SHP77 treated with DMSO at 0.1 percent for 48 hours (cell line): ENCODE results near the gene NEUROG2.
"Not testable (repeated sequence)": the region's sequence is repeated elsewhere in the genome, so short reads cannot be mapped to it uniquely, and the experiment has no call there.

ENCODE experiments used
- DNase-seq: peaks from one replicate; lab custom pipeline; 2025; lab: John Stamatoyannopoulos, UW

NEUROG2 gene

DNA sequence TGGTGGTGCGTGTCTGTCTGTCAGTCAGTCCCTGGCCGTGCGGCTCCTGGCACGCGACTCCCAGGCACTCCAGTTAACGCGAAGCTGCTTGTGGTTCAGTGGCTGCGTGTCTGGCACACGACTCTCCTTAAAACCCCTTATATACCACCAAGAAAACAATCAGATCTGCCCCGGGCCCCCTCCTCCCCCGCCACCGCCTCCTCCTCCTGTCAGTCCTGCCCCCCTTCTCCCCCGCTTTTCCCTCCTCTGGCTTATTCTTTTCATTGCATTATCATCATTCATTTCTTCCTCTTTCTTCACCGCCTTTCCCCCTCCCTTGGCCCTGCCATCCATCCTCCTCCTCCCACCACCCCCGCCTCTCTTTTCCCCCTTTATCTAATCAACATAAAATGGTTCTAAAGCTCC lies at the start of gene NEUROG2:
NEUROG2 (minus strand) TSS at position 115 of the 405 bp plus-strand sequence. CDS start 705 bp downstream, outside the sequence.
- DNase-seq = no peak

DNA sequence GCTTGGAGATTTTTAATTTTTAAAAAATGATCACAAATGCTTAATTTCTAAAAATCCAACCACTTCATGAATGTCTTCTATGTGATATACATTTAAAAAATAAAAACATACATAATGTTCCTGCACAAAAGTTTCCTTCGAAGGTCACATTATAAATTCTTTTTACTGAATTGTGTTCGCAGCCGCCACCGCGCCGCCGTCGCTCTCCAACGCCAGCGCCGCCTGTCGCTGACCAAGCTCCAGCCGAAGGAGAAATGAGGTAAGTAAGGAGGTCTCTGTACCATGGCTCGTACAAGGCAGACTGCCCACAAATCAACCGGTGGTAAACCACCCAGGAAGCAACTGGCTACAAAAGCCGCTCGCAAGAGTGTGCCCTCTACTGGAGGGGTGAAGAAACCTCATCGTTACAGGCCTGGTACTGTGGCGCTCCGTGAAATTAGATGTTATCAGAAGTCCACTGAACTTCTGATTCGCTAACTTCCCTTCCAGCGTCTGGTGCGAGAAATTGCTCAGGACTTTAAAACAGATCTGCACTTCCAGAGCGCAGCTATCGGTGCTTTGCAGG lies 48.8 kb upstream of the NEUROG2 start:
- DNase-seq = no peak

DNA sequence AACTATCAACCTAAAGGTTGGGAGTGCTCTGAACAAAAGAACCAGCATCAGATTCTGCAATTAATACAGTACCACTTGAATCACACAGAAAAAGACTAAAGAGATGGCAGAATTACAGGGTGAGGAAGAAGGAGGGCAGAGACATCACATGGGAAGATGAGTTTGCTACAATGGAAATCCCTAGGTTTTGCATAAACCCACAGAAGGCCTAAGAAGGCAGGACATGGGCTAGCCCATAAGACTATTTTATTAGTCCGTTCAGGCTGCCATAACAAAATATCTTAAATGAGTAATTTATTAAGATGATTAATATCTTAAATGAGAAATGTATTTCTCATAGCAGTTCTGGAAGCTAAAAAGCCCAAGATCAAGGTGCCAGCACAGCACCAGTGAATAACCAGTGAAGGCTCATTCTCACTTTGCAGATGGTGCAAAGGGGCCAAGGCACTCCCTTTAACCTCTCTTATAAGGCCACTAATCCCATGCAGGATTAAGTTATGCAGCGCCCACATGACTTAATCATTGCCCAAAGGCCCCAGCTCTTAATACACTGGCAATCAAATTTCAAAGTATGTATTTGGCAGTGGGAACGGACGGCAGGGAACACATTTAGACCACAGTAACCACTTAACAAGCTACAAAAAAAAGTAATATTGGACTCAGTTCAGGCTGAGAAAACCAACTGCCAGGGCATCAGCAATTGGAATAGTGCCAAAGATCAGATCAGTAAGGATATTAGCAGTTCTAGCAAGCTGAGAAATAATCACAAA lies 47.6 kb upstream of the NEUROG2 start:
- DNase-seq = no peak

DNA sequence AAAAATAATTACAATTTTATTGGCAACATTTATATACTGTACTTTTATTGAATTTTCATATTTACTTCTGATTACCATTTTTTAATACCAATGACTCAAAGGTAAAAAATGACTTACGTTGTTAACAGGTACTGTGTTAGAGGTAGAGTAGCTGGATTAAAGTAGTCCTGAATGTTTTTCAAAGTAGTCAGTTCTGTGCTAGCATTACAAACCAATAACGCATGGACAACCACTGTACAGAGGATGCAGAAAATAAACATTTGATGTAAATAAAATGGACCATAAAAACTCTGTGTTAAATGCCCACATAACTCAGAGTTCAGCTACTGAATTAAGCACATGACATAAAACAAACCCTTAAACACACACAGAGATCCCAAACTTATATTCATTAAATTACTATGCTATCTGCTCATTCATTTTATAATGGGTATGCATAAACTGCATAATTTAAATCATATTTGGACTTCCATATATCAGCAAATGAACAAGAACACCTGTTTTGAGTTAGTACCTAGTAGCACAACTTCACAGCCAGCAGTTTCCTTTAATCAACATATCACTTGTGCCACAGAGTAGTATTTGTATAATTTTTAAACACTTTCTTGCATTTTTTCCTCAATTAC lies 46.4 kb upstream of the NEUROG2 start:
- no peak for DNase-seq

DNA sequence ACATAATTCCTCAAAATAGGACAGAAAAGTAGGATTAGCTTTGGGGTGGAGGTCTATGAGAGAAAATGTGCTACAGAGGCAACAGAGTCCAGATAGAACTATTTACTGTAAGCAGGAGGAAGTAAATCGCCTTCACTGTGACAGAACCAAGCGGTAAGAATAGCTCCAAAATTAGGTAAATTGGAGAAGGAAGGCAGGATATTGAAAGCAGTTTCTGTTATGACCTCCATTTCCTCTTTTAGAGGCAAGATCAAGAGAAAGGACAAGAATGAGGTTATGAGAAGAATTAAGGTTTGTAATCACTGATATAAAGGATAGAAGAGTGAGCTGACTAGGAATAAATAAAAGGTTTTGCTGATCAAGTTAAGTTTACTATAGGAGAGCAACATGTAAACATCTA lies 44.1 kb upstream of the NEUROG2 start:
- no peak for DNase-seq

DNA sequence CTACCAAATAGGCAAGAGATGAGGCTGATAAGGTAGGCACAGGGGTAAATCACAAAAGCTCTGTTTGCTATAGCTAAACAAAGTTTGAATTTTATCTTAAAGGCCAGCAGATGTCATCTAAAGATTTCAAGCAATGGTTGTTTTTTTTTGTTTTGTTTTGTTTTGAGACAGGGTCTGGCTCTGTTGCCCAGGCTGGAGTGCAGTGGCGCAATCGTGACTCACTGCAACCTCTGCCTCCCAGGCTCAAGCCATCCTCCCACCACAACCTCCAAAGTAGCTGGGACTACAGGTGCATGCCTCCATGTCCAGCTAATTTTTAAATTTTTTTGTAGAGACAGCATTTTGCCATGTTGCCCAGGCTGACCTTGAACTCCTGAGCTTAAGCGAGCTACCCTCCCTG lies 43.1 kb upstream of the NEUROG2 start:
- DNase-seq = no peak

DNA sequence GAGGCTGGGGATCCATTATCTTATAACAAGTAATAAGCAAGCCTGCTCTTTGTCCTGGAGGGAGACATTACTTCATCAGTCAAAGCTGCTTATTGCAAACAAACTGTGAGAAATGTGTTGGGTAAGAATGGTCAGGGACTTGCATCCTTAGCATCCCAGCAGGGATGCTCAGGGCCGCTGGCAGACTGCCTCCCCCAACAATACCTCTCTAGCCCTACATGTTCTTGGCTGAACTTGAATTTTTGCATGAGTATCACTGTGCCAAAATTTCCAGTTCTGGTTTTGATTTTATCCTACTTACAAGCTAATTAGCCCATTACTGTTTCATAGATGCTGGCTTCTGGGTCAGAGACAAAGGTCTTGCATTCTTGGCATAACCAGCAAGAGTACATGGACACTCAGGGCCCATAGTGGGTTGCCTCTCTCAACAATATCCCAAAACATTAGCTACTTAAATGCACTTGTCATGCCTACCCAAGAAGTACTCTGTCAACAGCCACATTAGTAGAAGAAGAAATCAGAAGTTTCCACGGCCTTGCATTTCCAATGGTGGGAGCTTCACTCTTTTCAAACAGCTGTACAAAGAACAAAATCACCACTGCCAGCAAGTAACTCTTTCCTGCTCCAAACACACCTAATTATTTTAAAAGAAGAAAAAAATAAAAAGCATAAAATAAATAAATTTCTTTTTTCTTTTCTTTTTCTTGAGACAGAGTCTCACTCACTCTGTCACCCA lies 41.9 kb upstream of the NEUROG2 start:
- no peak for DNase-seq

DNA sequence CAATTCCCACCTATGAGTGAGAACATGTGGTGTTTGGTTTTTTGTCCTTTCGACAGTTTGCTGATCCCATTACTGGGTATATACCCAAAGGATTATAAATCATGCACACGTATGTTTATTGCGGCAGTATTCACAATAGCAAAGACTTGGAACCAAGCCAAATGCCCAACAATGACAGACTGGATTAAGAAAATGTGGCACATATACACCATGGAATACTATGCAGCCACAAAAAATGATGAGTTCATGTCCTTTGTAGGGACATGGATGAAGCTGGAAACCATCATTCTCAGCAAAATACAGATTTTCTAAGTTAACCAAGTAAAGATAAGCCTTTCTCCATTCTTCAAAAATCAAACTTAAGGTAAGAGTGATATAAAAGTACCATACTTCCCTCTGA lies 38.3 kb upstream of the NEUROG2 start:
- not testable (repeated sequence) for DNase-seq

DNA sequence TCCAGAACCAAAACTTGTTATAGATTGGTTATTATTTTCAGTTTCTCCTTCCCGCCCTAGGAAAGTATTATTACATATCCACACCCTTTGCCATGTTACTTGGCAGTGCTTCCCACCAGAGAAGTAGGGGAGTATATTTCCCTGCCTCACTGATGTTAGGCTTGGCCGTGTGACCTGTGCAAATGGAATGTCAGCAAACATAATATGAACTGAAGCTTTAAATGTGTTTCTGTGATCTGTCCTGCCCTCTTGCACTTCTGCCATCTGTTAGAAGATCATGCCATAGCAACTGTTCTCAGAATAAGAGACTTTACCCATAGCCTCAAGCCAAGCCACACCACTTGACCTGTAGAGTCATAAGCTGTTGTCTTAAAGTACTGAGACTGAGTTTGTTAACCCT lies 36.7 kb upstream of the NEUROG2 start:
- no peak for DNase-seq

DNA sequence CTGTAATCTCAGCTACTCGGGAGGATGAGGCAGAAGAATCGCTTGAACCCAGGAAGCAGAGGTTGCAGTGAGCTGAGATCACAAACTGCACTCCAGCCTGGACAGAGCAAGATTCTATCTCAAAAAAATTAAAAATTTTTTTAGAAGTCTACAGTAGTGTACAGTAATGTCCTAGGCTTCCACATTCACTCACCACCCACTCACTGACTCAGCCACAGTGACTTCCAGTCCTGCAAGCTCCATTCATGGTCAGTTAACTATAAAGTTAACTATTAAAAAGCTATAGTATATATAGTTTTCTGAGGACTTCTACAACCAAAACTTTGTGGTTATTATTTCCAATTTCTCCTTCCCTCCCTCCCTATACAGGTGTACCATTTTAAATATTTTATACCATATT lies 34.7 kb upstream of the NEUROG2 start:
- no peak for DNase-seq

DNA sequence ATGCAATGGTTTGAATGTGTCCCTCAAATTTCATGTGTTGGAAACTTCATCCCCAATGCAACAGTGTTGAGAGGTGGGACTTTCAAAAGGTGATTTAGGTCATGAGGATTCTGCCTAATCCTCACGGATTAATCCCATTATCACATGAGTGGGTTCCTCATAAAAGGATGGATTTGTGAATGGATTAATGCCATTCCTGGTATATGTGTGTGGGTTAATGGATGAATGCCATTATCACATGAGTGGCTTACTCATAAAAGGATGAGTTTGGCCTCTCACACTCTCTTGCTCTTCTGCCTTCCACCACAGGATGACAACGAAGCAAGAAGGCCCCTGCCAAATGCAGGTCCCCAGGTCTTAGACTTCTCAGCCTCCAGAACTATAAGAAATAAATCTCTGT lies 30.5 kb upstream of the NEUROG2 start:
- DNase-seq = no peak

DNA sequence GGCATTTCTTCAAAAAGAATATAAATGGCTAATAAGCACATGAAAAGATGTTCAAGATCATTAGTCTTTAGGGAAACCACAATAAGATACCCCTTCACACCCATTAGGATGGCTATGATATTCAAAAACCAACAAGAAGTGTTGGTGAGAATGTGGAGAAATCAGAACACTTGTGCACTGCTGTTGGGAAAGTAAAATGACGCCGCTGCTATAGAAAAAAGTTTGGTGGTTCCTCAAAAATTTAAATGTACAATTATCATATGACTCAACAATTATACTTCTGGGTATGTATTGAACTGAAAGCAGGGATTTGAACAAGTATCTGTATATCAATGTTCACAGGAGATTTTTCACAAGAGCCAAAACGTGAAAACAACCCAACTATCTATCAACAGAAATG lies 29.4 kb upstream of the NEUROG2 start:
- DNase-seq = no peak

DNA sequence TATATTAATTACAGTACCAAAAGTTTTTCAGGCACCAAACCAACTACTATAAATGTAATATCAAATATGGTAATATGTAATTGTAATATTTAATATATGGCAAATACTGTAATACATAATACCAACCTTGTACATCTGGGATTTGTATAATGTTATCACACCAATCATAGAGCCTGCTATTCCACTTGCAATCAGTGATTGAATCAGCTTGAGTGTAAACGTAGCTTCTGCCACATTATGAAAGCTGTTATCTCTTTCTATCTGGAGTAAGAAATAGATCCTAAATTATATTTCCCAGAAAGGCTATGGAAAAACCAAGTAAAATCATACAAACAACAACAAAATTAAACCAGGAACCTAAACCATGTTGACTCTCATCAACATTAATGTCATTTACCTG lies 24.7 kb upstream of the NEUROG2 start:
- no peak for DNase-seq

DNA sequence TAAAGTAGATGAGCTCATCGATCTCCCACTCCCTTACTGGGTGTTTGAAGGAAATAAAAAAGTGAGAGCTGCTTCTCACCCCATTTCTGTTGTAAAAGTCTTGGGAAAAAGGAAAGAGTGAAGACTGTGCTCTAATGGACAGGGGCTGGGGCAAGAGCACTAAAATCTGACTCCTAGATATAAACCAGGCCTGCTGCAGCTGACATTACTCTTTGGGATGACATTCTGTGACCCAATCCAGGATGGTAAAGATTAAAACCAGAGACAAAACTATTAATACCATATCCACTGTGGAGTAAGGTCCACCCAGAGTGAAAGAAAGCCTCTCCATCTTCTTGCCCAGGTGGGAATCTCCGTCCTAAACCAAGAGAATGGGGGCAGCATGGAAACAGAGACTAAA lies 20.1 kb upstream of the NEUROG2 start:
- no peak for DNase-seq

DNA sequence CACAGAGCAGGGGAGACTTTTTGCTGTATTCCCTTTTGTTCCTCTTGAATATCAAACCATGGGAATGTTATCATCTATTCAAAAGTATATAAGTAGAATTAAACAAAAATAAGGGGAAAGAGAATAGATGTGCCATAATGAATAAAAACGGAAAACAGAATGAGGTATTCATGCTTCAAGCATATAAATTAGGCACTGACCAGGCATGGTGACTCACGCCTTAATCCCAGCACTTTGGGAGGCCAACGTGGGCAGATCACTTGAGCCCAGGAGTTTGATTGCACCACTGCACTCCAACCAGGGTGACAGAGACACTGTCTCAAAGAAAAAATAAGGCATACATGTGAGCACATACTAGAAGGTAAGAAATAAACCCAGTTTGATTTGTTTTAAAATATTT lies 16.3 kb upstream of the NEUROG2 start:
- DNase-seq = no peak

DNA sequence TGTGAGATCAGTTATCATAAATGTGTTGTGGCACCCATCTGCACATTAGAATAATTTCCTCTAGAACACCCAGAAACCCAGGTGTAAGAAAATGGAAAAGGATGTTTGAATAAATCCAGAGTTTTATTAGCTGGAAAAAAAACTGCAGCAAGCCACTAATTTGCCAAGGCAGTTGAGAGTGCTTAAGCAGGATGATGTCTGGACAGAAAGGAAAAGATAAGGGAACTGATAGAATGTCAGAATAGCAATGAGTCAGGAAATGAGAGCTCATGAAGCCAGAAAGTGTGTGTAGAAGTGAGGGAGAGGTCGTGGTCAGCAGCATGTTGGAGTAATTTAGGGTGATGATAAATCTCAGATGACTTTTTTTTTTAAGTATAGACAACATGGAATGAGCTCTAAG lies 15.2 kb upstream of the NEUROG2 start:
- no peak for DNase-seq

DNA sequence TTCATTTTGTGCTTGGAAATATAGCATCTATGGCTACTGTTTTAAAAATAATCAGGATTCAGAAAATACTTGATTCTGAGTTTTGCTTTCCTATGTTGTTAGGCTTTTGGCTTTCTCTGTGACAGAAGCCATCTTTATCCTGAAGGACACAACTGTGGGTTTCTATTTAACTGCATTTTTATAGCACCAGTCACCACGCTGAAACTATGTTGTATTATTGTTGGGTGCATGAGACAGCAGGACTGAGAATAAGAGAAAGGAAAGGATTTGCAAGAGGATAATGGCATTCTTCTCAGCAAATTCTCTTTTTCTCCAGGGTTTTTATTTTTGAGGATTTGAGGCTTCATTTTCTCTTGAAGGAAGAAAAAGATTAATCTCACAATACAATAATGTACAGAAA lies 10.1 kb upstream of the NEUROG2 start:
- DNase-seq = no peak

DNA sequence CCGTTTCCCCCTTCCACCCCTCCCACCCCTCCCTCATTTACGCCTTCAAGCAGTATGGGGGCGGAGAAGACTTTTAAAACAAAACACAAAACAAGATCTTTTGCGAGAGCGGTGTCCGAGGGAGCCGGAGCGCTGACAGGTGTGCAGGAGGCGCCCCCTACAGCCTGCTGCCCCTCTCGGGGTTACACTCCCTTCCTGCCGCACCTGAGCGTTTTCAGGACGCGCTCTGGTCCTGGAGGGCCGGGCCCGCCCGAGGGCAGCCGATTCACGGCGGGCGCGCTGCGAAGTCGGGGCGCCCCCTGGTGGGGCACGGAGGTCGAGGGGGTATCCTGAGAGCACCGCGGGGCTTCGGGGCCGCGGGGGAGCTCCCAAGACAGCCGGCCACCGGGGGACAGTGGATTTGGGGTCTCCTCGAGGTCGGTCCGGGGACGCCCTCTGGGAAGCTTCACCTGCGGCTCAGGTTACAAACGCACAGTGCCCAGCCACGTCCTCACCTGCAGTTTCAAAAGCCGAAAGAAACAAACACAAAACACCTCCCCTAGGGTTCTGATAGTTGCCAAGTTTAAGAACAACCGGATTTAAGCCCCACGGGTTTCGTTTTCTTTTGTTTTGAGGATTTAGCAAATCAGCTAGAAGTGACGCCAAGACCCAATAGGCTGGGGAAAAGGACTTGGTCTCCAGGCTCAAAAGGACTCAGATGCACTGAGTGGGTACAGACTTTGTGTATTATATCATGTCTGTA lies 8.0 kb upstream of the NEUROG2 start:
- no peak for DNase-seq

DNA sequence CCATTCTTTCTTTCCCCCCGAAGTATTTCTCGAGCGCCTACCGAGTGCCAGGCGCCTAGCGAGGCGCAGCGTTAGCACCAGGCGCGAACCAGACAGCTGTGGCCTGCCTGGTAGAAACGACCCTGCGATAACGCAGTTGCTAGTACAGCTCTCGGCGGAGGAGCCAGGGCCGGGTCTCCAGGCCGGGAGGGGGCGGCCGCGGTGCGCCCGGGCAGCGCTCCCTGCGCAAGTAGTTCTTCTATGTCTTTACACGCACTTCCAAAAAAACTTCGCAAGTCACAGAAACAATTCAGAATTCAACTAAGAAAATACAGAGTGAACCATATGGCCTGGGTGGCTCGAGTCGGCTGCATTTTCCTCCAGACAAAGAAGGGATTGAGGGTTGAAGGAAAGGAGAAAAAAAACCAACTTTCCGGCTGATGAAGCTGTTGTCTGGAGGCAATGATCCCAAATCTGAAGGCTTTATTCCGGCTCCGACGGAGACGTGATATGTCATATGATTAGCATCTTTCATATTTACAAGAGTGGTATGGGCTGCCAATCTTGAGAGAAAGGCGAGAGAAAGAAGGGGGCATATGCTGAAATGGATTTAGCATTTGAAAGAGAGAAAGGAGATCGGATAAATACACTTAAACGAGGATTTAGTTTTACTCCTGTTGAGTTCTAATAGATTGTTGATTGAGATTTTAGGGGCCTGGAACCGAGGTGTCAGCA lies 7.2 kb upstream of the NEUROG2 start:
- no peak for DNase-seq

DNA sequence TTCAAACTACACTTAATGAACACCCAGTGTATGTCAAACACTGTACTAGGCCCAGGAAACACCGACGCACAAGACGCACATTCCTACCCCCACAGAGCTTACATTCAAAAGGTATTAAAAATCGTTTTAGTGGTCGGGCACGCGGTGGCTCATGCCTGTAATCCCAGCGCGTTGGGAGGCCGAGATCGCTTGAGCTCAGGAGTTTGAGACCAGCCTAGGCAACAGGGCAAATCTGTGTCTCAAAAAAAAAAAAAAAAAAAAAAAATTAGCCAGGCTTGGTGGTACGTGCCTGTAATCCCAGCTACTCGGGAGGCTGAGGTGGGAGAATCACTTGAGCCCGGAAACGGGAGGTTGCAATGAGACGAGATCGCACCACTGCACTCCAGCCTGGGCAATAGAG lies 6.5 kb upstream of the NEUROG2 start:
- DNase-seq = not testable (repeated sequence)
